A673 (cell line): Measurements from ENCODE around the gene IL36B.

Experiments used
- CTCF ChIP-seq: fragments of 300-800, 200-600 bp; sonication (generic); conservative IDR thresholded peaks from 2 replicates; pipeline ENCODE4 v1.5.1; 2017; ENCODE audit warnings: low read depth, mild to moderate bottlenecking, antibody characterized with exemption, low read length, moderate library complexity, mixed read lengths
- EZH2 ChIP-seq: fragments of 200-600 bp; sonication (generic); IDR thresholded peaks from 2 replicates; pipeline ENCODE4 v1.6.1; 2017; ENCODE audit warnings: borderline replicate concordance, low read depth, mild to moderate bottlenecking, mixed read lengths, antibody characterized with exemption, low read length; ENCODE audit not compliant: poor library complexity, severe bottlenecking

- TF ChIP-seq CTCF (no peak), EZH2 (no peak)
Observed at GRCh38 chr2:112995346-112995920, 57.2 kb downstream of the IL36B start.
